NCI-H345 treated with DMSO at 0.1 percent for 48 hours (cell line): Measurements from ENCODE around the gene HNF4A.
"Not testable (repeated sequence)": the region's sequence is repeated elsewhere in the genome, so short reads cannot be mapped to it uniquely, and the experiment has no call there.

Source experiments
- DNase-seq: peaks from one replicate; lab custom pipeline; 2025; ENCODE audit not compliant: unreplicated experiment; lab: John Stamatoyannopoulos, UW

HNF4A gene

DNA sequence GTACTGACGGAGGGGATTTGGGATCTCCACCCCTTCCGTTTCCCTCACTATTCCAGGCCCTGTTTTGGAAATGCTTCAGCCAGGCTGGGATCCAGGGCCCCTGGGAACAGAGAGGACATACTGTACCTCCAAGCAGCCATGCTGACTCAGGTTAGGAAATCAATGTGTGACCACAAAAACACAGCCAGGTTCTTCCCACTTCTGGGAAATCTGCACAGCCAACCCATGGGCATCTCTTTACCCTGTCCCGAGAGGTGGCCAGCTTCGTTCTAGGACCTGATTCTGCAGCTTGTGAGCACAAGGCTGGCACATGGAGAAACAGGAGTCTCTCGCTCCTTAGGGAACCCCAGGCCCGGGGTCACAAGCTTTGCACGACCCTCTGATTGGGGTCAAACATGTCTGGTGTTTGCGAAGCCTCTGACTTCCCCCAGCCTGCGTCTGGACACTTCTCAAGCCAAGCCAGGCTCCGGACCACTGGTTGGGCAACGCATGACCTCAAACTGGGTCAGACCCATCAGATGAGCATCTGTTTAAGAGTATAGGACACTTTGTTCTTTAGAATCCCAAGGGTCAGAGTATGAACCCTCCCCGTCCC is 111.9 kb downstream of the HNF4A start:
- no peak for DNase-seq

DNA sequence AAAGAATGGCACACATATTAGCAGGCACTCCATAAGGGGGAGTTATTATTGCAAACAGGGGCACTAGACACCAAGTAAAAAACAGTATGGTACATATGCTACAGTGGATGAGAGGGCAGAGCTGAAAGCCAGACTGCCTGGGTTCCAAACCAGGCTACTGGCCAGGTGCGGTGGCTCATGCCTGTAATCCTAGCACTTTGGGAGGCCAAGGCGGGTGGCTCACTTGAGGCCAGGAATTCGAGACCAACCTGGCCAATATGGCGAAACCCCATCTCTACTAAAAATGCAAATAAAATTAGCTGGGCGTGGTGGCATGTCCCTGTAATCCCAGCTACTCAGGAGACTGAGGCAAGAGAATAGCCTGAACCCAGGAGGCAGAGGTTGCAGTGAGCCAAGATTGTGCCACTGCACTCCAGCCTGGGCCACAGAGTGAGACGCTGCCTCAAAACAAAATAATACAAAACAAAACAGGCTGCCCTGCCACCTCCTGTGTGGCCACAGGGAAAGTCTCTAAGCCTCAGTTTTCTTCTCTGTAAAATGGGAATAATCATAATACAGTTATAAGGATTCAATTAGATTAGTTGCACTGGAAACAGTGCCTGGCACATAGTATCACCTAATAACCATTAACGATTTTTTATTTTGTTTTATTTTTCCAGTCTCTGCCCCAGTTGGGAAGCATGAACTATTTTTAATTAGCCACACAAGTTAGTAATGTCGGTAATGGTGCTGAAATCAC is 112.7 kb downstream of the HNF4A start:
- DNase-seq: no peak

DNA sequence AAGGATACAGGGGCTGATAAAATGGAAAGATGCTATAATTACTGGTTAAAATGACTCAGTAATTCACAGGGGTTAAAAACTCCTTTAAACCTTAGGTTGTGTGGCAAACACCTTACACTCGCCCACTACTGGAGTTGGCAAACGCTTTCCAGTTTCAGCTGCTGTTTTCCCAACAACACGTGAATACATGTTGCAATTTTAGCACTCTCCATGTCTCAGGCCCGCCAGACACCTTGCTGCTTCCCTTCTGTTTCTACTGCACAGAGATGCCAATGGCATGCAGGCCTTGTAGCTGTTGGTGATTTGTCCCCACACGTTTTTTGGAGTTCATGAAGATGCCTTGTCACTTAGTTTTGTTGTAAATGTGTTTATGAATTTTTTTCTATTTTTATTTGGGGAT is 114.8 kb downstream of the HNF4A start:
- DNase-seq: no peak

DNA sequence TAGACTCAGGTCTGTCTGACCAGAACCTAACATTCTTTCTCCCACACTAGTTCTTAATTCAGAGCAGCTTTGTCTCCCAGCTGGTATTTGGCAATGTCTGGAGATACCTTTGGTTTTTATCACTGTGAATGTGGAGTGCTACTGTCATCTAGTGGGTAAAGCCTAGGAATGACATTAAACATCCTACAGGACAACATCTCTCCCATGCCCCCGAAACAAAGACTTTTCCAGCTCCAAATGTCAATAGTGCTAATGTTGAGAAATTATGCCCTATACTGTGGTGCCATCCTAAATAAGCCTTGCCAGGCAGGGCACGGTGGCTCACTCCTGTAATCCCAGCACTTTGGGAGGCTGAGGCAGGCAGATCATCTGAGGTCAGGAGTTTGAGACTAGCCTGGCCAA is 116.0 kb downstream of the HNF4A start:
- DNase-seq: no peak

DNA sequence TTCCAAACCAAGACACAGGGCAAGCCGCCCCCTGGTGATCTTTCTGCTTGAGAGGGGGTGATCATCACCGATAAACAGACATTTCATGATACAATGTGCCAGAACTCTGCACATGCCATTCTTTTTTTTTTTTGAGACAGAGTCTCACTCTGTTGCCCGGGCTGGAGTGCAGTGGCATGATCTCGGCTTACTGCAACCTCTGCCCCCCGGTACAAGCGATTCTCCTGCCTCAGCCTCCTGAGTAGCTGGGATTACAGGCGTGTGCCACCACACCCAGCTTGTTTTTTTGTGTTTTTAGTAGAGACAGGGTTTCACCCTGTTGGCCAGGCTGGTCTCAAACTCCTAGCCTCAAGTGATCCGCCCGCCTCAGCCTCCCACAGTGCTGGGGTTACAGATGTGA is 116.8 kb downstream of the HNF4A start:
- not testable (repeated sequence) for DNase-seq

DNA sequence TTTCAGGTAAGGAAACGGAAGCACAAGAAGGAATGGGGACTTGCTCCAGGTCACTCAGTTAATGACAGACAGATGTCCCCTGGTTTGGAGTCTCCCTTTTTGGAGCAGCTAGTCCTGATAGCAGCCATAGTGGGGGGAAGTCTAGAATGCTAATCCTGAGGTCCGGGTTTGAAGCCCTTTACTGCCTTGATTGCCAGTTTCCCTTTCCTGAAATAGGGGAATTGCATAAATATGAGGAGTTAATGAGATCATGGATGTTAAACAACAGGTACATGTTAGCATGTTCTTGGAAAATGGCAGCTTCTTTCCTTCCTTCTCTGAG is 119.8 kb downstream of the HNF4A start:
- no peak for DNase-seq

DNA sequence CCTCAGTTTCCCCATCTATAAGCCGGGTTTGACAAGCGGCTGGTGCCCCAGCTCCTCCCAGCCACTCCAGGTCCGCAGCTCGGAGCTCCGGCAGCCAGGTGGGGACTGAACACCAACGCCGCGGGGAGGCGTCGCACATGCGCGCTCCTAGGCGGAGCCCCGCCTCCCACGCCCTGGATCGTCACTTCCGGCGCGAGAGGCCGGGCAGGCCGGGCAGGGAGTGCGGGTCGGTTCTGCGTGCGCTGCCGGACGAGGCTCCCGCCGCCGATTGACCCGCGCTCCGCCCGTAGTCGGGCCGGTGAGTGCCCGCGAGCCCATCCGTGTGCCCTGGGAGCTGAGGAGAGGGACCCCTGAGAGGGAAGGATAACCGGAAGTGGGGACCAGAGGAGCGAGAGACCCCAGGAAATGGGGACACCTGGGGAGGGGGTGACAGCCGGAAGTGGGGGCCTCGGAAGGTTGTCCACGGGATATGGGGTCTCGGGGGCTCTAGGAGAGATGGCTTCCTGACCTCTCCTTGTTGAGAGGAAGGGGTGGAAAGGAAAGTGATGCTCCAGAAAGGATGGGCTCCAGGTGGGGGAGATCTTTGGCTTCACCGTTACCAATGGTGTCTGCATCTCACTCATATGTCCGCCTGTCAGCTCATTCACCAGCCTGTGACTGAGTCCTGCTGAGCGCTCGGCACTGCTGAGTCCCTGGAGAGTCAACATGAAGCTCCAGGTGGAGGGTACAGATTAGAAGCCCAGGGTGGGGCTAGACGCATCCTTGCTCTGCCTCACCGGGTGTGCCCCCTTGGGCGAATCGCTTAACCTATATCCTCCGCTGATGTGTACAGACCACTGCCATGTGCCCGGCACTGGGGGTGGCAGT is 120.4 kb downstream of the HNF4A start, which contains the start of gene TTPAL:
Gene TTPAL, plus strand, starts transcription at position 181 of the 867 bp plus-strand sequence. CDS start 4,126 bp downstream, outside the sequence.
- peak; percentile 91 for DNase-seq

DNA sequence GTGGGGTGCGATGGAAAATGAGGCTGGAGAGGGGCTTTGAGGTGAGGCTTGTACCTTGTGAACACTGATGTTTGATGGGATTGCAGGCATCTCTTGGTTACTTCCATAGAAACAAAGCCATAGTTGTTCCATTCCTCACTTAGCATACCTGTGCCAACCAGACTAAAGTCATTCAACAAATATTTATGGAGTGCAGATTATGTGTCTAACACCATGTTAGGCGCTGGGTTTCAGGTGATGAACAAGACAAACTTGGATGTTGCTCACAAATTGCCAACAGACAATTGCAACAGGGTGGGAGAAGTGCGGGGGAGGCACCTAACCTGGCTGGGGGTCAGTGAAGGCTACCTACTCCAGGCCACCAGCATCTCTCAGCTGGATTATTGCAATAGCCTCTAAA is 121.7 kb downstream of the HNF4A start:
- DNase-seq: no peak

DNA sequence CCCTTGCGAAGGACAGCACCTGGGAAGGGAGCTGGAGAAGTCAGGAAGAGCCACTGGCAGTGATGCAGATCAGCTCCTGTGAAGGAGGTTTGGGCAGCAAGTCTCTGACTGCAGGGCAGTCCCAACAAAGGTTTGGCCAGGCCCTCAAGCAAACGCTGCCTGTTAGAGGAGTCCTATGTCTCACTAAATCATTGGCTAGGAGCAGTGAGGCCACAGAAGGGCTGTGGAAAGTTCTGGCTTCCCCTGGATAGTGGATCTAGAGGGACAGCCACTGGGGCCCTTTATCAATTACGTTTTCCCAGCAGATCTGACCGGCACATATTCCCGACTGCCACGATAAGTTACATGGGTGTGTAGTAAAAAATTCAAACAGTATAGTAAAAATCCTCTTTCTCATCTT is 122.7 kb downstream of the HNF4A start:
- no peak for DNase-seq

DNA sequence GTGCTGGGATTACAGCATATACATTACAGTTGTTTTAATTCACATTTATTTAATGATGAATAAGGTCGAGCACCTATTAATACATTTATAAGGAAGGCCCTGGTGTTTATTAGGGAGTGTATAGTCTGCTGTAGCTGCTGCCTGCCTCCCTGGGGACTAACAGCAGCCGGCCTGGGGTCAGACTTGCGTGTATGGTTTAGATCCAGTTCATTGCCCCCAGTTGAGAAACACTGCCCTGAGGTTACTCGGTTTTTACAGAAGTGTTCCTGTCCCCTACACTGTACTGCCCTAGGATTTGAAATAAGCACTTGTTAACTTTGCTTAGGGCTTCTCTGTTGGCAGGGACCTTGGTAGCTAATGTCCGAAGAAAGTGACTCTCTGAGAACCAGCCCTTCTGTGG is 124.1 kb downstream of the HNF4A start:
- DNase-seq: no peak

DNA sequence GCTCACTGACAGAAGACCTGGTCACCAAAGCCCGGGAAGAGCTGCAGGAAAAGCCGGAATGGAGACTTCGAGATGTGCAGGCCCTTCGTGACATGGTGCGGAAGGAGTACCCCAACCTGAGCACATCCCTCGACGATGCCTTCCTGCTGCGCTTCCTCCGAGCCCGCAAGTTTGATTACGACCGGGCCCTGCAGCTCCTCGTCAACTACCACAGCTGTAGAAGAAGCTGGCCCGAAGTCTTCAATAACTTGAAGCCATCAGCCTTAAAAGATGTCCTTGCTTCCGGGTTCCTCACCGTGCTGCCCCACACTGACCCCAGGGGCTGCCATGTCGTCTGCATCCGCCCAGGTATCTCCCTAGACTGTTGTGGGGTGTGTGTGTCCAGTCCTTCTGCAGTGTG is 124.6 kb downstream of the HNF4A start:
- DNase-seq: no peak

DNA sequence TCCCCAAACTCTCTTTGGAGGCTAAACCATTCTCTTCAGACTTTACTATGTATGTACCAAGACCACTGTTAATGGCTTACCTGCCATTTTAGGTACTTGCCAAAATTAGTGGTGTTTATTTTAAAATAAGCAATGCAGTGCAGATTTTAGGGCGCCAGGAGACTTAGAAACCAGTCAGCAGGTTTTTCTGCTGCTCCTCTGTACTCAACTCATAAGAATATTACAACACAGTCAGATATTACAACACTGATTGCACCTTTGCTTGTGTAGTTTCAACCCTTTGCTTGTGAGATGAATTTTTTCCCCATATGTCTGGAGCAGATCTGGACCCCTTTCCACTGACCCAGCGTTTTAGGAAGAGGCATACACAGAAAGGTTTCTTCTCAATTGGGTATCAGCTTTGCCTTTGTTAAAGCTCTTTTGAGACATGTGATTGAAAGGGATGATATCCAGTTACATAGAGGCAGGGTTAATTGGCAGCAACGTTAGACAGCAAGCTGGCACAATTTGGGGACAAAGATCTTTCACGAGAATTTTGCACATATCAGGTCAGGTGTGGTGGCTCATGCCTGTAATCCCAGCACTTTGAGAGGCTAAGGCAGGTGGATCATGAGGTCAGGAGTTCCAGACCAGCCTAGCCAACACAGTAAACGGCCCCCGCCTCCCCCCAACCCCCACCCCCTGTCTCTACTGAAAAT is 126.4 kb downstream of the HNF4A start:
- no peak for DNase-seq

DNA sequence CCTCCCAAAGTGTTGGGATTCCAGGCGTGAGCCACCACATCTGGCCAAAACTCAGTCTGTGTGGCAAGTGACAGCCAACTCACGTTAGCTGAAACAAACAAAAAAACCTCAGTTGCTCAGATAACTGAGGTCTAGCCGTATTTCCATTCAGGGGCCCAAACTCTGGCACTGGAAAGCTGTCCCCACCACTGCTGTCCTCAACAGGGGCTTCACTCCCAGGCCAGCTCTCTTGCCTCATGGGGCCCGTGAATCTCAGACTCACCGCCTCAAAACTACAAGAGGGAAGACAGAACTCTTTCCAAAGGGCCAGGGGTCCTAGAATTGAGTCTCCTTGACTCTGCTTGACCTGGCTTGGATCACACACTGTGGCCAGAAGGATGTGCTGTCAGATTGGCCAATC is 127.6 kb downstream of the HNF4A start:
- DNase-seq: no peak
